Activated naive CD4-positive, alpha-beta T cell treated with anti-CD3 and anti-CD28 coated beads, Interleukin-2, amount 10 ng/mL, durations not matched to agents 7 days and 5 days (primary cell): Measurements from ENCODE around the gene SSBP3.
A peak's percentile ranks its signal among the peaks of the same experiment; 100 is the strongest.

Experiments used
- CTCF ChIA-PET: fragments of 350-600 bp; sonication (Branson Sonifier 250); formaldehyde crosslinking; loops from one replicate; lab custom pipeline; 2021; ENCODE audit warnings: antibody characterized with exemption; lab: Charles Lee
- DNase-seq: peaks from one replicate; pipeline ENCODE4 v3.0.0-alpha.2; 2020
- H3K27ac Mint-ChIP-seq: one replicate; pipeline ENCODE4 v1.8.0; 2021; ENCODE audit warnings: mild to moderate bottlenecking, moderate library complexity, mixed read lengths
- H3K27me3 Mint-ChIP-seq: one replicate; pipeline ENCODE4 v1.8.0; 2021; ENCODE audit warnings: mild to moderate bottlenecking, mixed read lengths
- H3K36me3 Mint-ChIP-seq: one replicate; pipeline ENCODE4 v1.8.0; 2021; ENCODE audit warnings: mixed read lengths
- H3K4me1 Mint-ChIP-seq: one replicate; pipeline ENCODE4 v1.8.0; 2021; ENCODE audit warnings: mixed read lengths
- H3K4me3 Mint-ChIP-seq: one replicate; pipeline ENCODE4 v1.8.0; 2021; ENCODE audit warnings: mild to moderate bottlenecking, moderate library complexity, mixed read lengths
- H3K9me3 Mint-ChIP-seq: one replicate; pipeline ENCODE4 v1.8.0; 2021; ENCODE audit warnings: mixed read lengths

SSBP3 gene

DNA sequence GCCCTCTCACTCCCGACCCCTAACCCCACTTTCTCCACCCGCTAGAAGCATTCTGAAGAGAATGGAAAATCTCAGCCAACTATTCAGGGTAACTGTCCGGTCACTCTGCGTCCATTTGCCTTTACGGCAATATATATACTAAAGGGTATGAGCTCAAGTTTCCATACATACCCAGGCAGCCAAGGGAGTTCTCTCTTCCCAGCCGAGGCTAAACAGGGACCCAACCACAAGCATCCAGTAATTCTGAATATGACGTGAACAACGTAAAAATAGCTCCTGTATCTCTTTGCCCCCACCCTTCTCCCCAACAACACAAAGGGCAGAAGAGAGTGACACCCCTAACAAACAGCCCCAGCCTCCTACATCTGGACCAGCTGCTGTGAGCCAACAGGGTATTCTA lies 67.7 kb downstream of the SSBP3 start:
- CTCF ChIA-PET: interaction anchor here (0.6 kb wide), 1 partner anchor 8 kb away, joined by 3 read pairs; no protein-coding TSS in a partner anchor
- Mint-ChIP-seq H3K4me3 (no peak overlapping the region), H3K36me3 (peaks cover 18% of the 10 kb centered on the region), H3K9me3 (no peaks in the 10 kb centered on the region), H3K4me1 (peaks cover 19% of the 10 kb centered on the region), H3K27ac (peak overlapping the region; percentile 55), H3K27me3 (no peaks in the 10 kb centered on the region)
- DNase-seq: no peak

DNA sequence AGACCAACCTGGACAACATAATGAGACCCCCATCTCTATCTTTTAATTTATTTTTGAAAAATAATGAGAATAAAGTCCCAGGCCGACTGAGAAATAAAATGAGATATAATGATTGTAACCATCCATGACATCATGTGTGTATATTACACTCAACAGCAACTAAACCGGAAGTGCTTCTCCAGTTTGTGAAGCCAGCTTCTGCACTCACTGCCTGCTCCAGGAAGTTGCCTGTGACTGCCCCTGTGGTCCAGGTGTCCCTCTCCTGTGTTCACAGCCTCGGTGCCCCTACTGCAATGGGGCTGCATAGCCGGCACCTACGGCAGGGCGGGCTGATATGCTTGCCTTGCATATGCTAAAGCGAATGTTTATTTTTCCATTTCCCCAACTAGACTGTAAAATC lies 68.3 kb downstream of the SSBP3 start:
- no peaks in the 10 kb centered on the region for H3K27me3 Mint-ChIP-seq
- H3K4me3 Mint-ChIP-seq: no peak overlapping the region
- H3K27ac Mint-ChIP-seq: peak overlapping the region; percentile 55
- peaks cover 18% of the 10 kb centered on the region for H3K36me3 Mint-ChIP-seq
- CTCF ChIA-PET: no interaction called here
- peak; percentile 46 for DNase-seq
- peaks cover 19% of the 10 kb centered on the region for H3K4me1 Mint-ChIP-seq
- no peaks in the 10 kb centered on the region for H3K9me3 Mint-ChIP-seq

- CTCF ChIA-PET: no interaction called here
- H3K27me3 Mint-ChIP-seq: no peaks in the 10 kb centered on the region
- no peak overlapping the region for H3K27ac Mint-ChIP-seq
- no peak overlapping the region for H3K4me3 Mint-ChIP-seq
- DNase-seq: no peak
- no peaks in the 10 kb centered on the region for H3K9me3 Mint-ChIP-seq
- H3K4me1 Mint-ChIP-seq: peaks cover 19% of the 10 kb centered on the region
- peaks cover 19% of the 10 kb centered on the region for H3K36me3 Mint-ChIP-seq
Observed at GRCh38 chr1:54337034-54337433, 69.2 kb downstream of the SSBP3 start.

DNA sequence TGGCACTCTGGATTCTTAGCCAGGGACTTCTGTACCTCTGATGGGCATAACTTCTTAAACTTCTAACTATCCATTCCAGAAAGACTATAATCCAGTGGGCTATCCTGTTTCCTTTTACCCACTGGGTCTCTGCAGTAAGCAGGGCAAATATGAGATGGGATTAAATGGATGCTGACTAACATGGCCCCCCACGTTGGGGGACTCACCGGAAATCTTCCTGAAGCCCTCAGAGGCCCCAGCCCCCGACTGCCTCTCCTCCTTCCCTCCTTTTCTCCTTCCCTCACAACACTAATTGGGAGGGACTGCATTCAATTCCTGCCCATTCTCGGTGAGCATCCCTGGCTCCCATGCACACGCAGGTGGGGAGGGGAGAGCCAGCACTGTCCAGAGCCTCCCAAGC lies 70.1 kb downstream of the SSBP3 start:
- Mint-ChIP-seq H3K27ac (no peak overlapping the region), H3K4me1 (peaks cover 19% of the 10 kb centered on the region)
- CTCF ChIA-PET: no interaction called here

GRCh38 chr1:54335755-54336108 lies 70.5 kb downstream of the SSBP3 start:
- CTCF ChIA-PET: no interaction called here
- H3K4me1 Mint-ChIP-seq: peaks cover 21% of the 10 kb centered on the region
- no peaks in the 10 kb centered on the region for H3K9me3 Mint-ChIP-seq
- no peaks in the 10 kb centered on the region for H3K27me3 Mint-ChIP-seq
- H3K36me3 Mint-ChIP-seq: peaks cover 17% of the 10 kb centered on the region
- no peak overlapping the region for H3K27ac Mint-ChIP-seq
- DNase-seq: no peak
- no peak overlapping the region for H3K4me3 Mint-ChIP-seq

More for the DNA sequence above, 70.1 kb downstream of the SSBP3 start:
- Mint-ChIP-seq H3K27me3 (no peaks in the 10 kb centered on the region), H3K9me3 (no peaks in the 10 kb centered on the region), H3K36me3 (peaks cover 17% of the 10 kb centered on the region), H3K4me3 (no peak overlapping the region)
- no peak for DNase-seq

- Mint-ChIP-seq H3K27ac (no peak overlapping the region), H3K4me1 (peaks cover 21% of the 10 kb centered on the region), H3K4me3 (no peak overlapping the region), H3K27me3 (no peaks in the 10 kb centered on the region), H3K9me3 (no peaks in the 10 kb centered on the region), H3K36me3 (peaks cover 16% of the 10 kb centered on the region)
- CTCF ChIA-PET: interaction anchor here (1.4 kb wide), 1 partner anchor 8 kb away, joined by 4 read pairs; no protein-coding TSS in a partner anchor
- DNase-seq: no peak
Observed at GRCh38 chr1:54335011-54335754, 71.0 kb downstream of the SSBP3 start.

GRCh38 chr1:54332781-54333585 lies 73.2 kb downstream of the SSBP3 start:
- no peak for DNase-seq
- peaks cover 10% of the 10 kb centered on the region for H3K36me3 Mint-ChIP-seq
- CTCF ChIA-PET: no interaction called here
- no peaks in the 10 kb centered on the region for H3K9me3 Mint-ChIP-seq
- no peak overlapping the region for H3K27ac Mint-ChIP-seq
- H3K4me1 Mint-ChIP-seq: peaks cover 9% of the 10 kb centered on the region
- H3K4me3 Mint-ChIP-seq: no peak overlapping the region
- H3K27me3 Mint-ChIP-seq: no peaks in the 10 kb centered on the region

DNA sequence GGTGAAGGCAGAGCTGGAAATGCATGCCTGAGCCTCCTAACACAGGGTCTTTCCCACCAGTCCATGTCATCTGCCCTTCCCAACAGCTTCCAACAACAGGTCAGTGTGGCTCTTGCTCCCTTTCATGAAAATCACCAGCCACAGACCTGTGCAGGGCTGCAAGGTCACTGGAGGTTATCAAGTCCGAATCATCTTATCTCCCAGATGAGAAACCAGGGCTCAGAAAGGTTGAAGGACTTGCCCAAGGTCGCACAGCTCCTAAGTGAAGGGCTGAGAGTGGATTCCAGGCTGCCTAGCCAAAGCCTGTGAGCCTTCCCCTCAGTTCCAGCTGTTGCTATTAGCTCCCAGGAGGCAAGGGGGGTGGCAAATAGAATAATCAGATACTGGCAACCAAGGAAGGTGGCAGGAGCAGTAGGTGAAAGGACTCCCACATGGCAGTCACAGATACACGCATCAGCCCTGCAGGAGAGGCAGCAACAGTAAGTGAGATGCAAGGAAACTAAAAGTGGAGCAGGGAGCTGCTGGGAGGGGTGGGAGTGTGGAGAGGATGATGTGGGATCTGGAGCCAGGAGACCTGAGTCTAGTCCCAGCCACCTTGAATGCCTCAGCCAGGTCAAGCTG lies 74.2 kb downstream of the SSBP3 start:
- H3K4me3 Mint-ChIP-seq: no peak overlapping the region
- peak overlapping the region; percentile 71 for H3K27ac Mint-ChIP-seq
- no peaks in the 10 kb centered on the region for H3K9me3 Mint-ChIP-seq
- no peaks in the 10 kb centered on the region for H3K27me3 Mint-ChIP-seq
- H3K36me3 Mint-ChIP-seq: peaks cover 13% of the 10 kb centered on the region
- H3K4me1 Mint-ChIP-seq: peaks cover 14% of the 10 kb centered on the region
- DNase-seq: no peak
- CTCF ChIA-PET: no interaction called here

- CTCF ChIA-PET: no interaction called here
Observed at GRCh38 chr1:54331091-54331772, 75.0 kb downstream of the SSBP3 start.

DNA sequence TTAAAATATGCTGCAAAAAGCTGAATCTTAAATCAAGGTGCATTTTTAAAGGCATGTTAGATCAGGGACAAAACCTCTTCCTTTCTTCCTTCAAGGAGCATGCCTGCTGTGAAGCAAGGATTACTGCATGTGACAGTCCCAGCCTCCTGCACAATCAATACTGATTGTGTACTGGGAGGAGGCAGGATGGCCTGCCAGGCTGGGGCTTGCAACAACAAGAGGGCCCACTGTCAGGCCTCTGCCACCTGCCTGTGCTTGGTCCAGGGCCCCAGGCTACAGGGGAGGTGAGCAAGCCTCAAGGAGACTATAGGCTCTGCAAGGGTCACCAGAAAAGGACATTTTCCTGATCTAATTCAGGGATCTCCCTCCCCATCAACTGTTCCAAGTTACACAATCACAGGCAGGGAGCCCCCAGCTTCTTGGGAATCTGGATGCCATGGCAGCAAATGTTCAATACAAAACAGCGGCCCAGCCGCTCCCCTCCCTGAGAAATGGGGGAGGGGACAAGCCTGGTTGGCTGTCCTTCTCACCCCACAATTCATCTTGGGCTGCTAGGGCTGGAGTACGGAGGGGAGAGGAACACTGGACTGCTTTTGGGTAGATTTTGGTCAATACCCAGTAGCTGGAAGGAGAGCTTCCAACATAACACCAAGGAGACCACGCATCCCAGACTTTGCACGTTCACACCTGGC lies 76.7 kb downstream of the SSBP3 start:
- no peak for DNase-seq
- no peaks in the 10 kb centered on the region for H3K27me3 Mint-ChIP-seq
- H3K27ac Mint-ChIP-seq: no peak overlapping the region
- peaks cover 12% of the 10 kb centered on the region for H3K4me1 Mint-ChIP-seq
- no peaks in the 10 kb centered on the region for H3K9me3 Mint-ChIP-seq
- no peak overlapping the region for H3K4me3 Mint-ChIP-seq
- CTCF ChIA-PET: no interaction called here
- H3K36me3 Mint-ChIP-seq: peaks cover 8% of the 10 kb centered on the region

More at GRCh38 chr1:54331091-54331772, 75.0 kb downstream of the SSBP3 start:
- no peak overlapping the region for H3K27ac Mint-ChIP-seq
- H3K36me3 Mint-ChIP-seq: peaks cover 12% of the 10 kb centered on the region
- no peaks in the 10 kb centered on the region for H3K9me3 Mint-ChIP-seq
- DNase-seq: no peak
- peaks cover 14% of the 10 kb centered on the region for H3K4me1 Mint-ChIP-seq
- H3K27me3 Mint-ChIP-seq: no peaks in the 10 kb centered on the region
- no peak overlapping the region for H3K4me3 Mint-ChIP-seq

GRCh38 chr1:54328066-54328636 lies 78.0 kb downstream of the SSBP3 start:
- H3K4me3 Mint-ChIP-seq: no peak overlapping the region
- peaks cover 12% of the 10 kb centered on the region for H3K4me1 Mint-ChIP-seq
- H3K27me3 Mint-ChIP-seq: no peaks in the 10 kb centered on the region
- CTCF ChIA-PET: no interaction called here
- no peak for DNase-seq
- H3K36me3 Mint-ChIP-seq: peaks cover 6% of the 10 kb centered on the region
- H3K9me3 Mint-ChIP-seq: no peaks in the 10 kb centered on the region
- peak overlapping the region; percentile 35 for H3K27ac Mint-ChIP-seq

DNA sequence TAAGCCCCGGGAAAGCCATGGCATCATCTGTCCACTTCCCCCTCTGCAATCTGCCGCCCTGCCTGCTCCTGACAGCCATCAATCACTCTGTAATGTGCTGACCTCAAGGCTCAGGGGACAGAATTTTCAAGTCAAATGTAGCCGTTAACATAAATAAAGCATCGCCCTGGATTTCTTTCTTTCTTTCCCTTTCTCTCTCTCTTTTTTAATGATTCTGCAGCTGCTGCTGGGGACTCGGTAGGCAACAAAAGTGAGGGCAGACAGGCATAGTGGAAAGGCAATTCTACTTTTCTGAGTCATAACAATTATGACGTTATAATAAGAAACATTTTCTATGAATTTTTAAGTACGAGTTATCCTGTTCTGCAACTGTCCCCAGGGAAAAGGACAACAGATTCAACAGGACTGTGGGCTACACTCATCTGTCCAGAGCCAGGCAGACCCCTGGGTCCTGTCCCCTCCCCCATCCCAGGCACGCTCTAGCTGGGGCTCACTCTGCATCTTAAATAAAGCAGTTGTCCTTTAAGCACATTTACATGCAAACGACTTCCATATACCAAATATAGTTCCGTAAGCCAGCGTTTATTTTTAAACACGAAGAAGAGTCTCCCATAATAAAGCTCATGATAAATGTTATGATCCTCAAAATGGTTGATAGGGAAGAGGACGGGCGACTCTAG lies 78.7 kb downstream of the SSBP3 start:
- peaks cover 14% of the 10 kb centered on the region for H3K4me1 Mint-ChIP-seq

More for the DNA sequence above, 78.7 kb downstream of the SSBP3 start:
- Mint-ChIP-seq H3K4me3 (no peak overlapping the region), H3K36me3 (peaks cover 6% of the 10 kb centered on the region), H3K9me3 (no peaks in the 10 kb centered on the region), H3K27me3 (no peaks in the 10 kb centered on the region), H3K27ac (peak overlapping the region; percentile 35)
- CTCF ChIA-PET: no interaction called here
- DNase-seq: no peak
